ENCODE data around the gene DRAP1. TPM values are rescaled to one million over a fixed set of nuclear protein-coding genes. Genes with fewer than 3 reads are reported as not detected.

The DRAP1 gene
- total RNA-seq, 1 experiment from 2014 or later, result 581 TPM

GRCh38 chr11:65880844-65881421 lies 38.3 kb upstream of the DRAP1 start:
- intact Hi-C loops (cut with micrococcal nuclease; ENCODE audit: unreplicated experiment) (no loop called here), in situ Hi-C loops (cut with HindIII; ENCODE audit: low pct_unique_long_range_greater_than_20kb, low sequenced_read_pairs) (no loop called here)
- no peak for DNase-seq (ENCODE audit: low read depth, low spot score)
- BruUV-seq (replicated peaks), result no TSS peak
- 0 out of 2 replicates have a peak, but pooled peaks have one; percentile 11 for ATAC-seq
- Histone ChIP-seq H3K27ac (ENCODE audit: low read length) (no peak overlapping the region), H3K4me3 (ENCODE audit: low read depth in 2 of 2, low read length in 2 of 2) (no peak overlapping the region), H3K4me1 (ENCODE audit: control insufficient read depth, insufficient read depth, low read length) (peaks cover 6% of the 10 kb centered on the region), H3K9me3 (ENCODE audit: control insufficient read depth, insufficient read depth, low read depth, low read length) (no peaks in the 10 kb centered on the region), H3K27me3 (ENCODE audit: control insufficient read depth, insufficient read depth, low read length) (no peaks in the 10 kb centered on the region), H3K36me3 (ENCODE audit: control insufficient read depth, insufficient read depth, low read length) (peaks cover 4% of the 10 kb centered on the region; the same call in 1 of the 2 replicates)
- POLR2A ChIA-PET, result interaction anchor here (0.7 kb wide), 1 partner anchor 135 kb away, joined by 5 read pairs; no protein-coding TSS in a partner anchor
- CTCF ChIA-PET, result no interaction called here
- TF ChIP-seq POLR2AphosphoS5 (IDR thresholded peaks at IDR 0.05; ENCODE audit: low read depth, low read length) (0 out of 2 replicates have a peak, but pooled peaks have one; percentile 15), SIN3A (IDR thresholded peaks at IDR 0.05; ENCODE audit: borderline replicate concordance, insufficient read depth, low read depth, low read length) (no peak)
- TF ChIP-seq, protein P1, sequence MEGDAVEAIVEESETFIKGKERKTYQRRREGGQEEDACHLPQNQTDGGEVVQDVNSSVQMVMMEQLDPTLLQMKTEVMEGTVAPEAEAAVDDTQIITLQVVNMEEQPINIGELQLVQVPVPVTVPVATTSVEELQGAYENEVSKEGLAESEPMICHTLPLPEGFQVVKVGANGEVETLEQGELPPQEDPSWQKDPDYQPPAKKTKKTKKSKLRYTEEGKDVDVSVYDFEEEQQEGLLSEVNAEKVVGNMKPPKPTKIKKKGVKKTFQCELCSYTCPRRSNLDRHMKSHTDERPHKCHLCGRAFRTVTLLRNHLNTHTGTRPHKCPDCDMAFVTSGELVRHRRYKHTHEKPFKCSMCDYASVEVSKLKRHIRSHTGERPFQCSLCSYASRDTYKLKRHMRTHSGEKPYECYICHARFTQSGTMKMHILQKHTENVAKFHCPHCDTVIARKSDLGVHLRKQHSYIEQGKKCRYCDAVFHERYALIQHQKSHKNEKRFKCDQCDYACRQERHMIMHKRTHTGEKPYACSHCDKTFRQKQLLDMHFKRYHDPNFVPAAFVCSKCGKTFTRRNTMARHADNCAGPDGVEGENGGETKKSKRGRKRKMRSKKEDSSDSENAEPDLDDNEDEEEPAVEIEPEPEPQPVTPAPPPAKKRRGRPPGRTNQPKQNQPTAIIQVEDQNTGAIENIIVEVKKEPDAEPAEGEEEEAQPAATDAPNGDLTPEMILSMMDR (IDR thresholded peaks at IDR 0.05), result no peak

DNA sequence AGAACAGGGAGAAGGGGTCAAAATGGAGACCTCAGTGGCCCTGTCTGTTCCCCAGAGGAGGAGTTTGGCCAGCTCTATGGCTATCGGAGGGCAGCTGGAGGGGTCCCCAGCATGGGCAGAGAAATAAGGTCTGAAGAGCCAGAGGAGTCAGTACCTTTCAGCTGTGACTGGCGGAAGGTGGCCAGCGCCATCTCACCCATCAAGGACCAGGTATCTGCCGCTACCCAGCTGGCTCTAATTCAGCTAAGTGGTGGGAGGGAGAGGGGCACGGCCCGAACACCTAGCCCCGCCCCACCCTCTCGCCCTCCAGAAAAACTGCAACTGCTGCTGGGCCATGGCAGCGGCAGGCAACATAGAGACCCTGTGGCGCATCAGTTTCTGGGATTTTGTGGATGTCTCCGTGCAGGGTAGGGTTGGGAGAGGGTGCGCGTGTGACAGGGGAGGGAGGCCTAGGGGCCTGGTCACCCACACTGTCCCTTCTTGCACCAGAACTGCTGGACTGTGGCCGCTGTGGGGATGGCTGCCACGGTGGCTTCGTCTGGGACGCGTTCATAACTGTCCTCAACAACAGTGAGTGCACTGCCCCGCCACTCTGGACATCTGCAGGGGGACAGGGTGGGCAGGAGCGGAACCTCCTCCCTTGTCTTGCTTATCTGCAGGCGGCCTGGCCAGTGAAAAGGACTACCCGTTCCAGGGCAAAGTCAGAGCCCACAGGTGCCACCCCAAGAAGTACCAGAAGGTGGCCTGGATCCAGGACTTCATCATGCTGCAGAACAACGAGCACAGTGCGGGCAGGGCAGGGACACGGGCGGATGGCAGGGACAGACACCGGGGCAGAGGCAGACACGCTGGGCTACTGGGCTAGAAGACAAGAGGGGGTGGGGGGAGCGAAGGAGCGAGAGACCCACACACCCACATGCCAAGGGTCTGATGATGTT lies 36.8 kb upstream of the DRAP1 start:
- Histone ChIP-seq H3K36me3 (ENCODE audit: control insufficient read depth, insufficient read depth, low read length) (peaks cover 4% of the 10 kb centered on the region; the same call in 1 of the 2 replicates), H3K27ac (ENCODE audit: low read length) (no peak overlapping the region), H3K4me3 (ENCODE audit: low read depth in 2 of 2, low read length in 2 of 2) (no peak overlapping the region), H3K4me1 (ENCODE audit: control insufficient read depth, insufficient read depth, low read length) (peaks cover 20% of the 10 kb centered on the region), H3K9me3 (ENCODE audit: control insufficient read depth, insufficient read depth, low read depth, low read length) (no peaks in the 10 kb centered on the region), H3K27me3 (ENCODE audit: control insufficient read depth, insufficient read depth, low read length) (no peaks in the 10 kb centered on the region)
- POLR2A ChIA-PET, result interaction anchor here (0.5 kb wide), 1 partner anchor 107 kb away, joined by 6 read pairs; no protein-coding TSS in a partner anchor
- ATAC-seq (no peak), DNase-seq (ENCODE audit: low read depth, low spot score) (no peak)
- intact Hi-C loops (cut with micrococcal nuclease; ENCODE audit: unreplicated experiment), result no loop called here
- no peak for TF ChIP-seq TCF7L2 (IDR thresholded peaks at IDR 0.05; ENCODE audit: low read depth, low read length)
- no peak for TF ChIP-seq POLR2AphosphoS5 (IDR thresholded peaks at IDR 0.05; ENCODE audit: low read depth, low read length)
- TF ChIP-seq, protein P1 (IDR thresholded peaks at IDR 0.05), result no peak
- no peak for TF ChIP-seq SIN3A (IDR thresholded peaks at IDR 0.05; ENCODE audit: borderline replicate concordance, insufficient read depth, low read depth, low read length)
- TF ChIP-seq REST (IDR thresholded peaks at IDR 0.05; ENCODE audit: insufficient read depth in 1 of 2, low read depth in 2 of 2, low read length in 1 of 2), result no peak
- in situ Hi-C loops (cut with HindIII; ENCODE audit: low pct_unique_long_range_greater_than_20kb, low sequenced_read_pairs), result no loop called here
- no TSS peak for BruUV-seq (replicated peaks)
- CTCF ChIA-PET, result no interaction called here

Measured in Panc1 (cell line).